Measurements from ENCODE around the gene KCNQ1. TPM values are rescaled to one million over a fixed set of nuclear protein-coding genes. Genes with fewer than 3 reads are reported as not detected.
A peak's percentile ranks its signal among the peaks of the same experiment; 100 is the strongest.

Gene KCNQ1
- total RNA-seq, 3 donors from 2014 or later (not counting 1 experiment from before 2014, with no cell fraction given): 1.9 to 7.8 (median 3.3) TPM

- peaks cover 0 to 9% of the 10 kb centered on the region in 2 donors for H3K27me3 Mint-ChIP-seq (ENCODE audit: low read depth in 2 of 2)
- intact Hi-C loops (cut with micrococcal nuclease): no loop called here
- WGBS (ENCODE audit: insufficient coverage): 93% methylated on average over 4 of the region's 5 CpGs
Observed at GRCh38 chr11:2701898-2702434, 257.2 kb downstream of the KCNQ1 start.

GRCh38 chr11:2702771-2703362 is 258.1 kb downstream of the KCNQ1 start:
- Histone ChIP-seq H3K4me3 (ENCODE audit: low read length) (no peak overlapping the region), H3K27ac (ENCODE audit: low read length) (no peak overlapping the region), H3K4me1 (ENCODE audit: control insufficient read depth, insufficient read depth, low read length) (peaks cover 14% of the 10 kb centered on the region), H3K27me3 (ENCODE audit: control insufficient read depth, insufficient read depth, low read length) (peaks cover 2% of the 10 kb centered on the region), H3K36me3 (ENCODE audit: control insufficient read depth, insufficient read depth, low read length) (no peaks in the 10 kb centered on the region), H3K9me3 (ENCODE audit: control insufficient read depth, insufficient read depth, low read length) (no peaks in the 10 kb centered on the region)
- Mint-ChIP-seq H3K9me3 (no peaks in the 10 kb centered on the region), H3K27ac (no peak overlapping the region), H3K36me3 (no peaks in the 10 kb centered on the region), H3K4me3 (no peak overlapping the region), H3K27me3 (ENCODE audit: low read depth in 2 of 2) (no peaks in the 10 kb centered on the region), H3K4me1 (peaks cover 0 to 11% of the 10 kb centered on the region in 2 donors)
- no peak for DNase-seq
- WGBS (ENCODE audit: insufficient coverage): 65% methylated on average over 17 of the region's 17 CpGs
- no peak for TF ChIP-seq CTCF (IDR thresholded peaks at IDR 0.05)
- no peak for ATAC-seq
- intact Hi-C loops (cut with micrococcal nuclease): no loop called here

More at GRCh38 chr11:2701898-2702434, 257.2 kb downstream of the KCNQ1 start:
- Mint-ChIP-seq H3K36me3 (no peaks in the 10 kb centered on the region), H3K27ac (peak overlapping the region in 1 of 2 donors; percentile 29), H3K9me3 (no peaks in the 10 kb centered on the region), H3K4me1 (peaks cover 0 to 11% of the 10 kb centered on the region in 2 donors), H3K4me3 (peak overlapping the region; percentile 53)
- Histone ChIP-seq H3K36me3 (ENCODE audit: control insufficient read depth, insufficient read depth, low read length) (no peaks in the 10 kb centered on the region), H3K9me3 (ENCODE audit: control insufficient read depth, insufficient read depth, low read length) (no peaks in the 10 kb centered on the region), H3K27ac (ENCODE audit: low read length) (no peak overlapping the region), H3K27me3 (ENCODE audit: control insufficient read depth, insufficient read depth, low read length) (peaks cover 2% of the 10 kb centered on the region), H3K4me1 (ENCODE audit: control insufficient read depth, insufficient read depth, low read length) (peaks cover 14% of the 10 kb centered on the region), H3K4me3 (ENCODE audit: low read length) (no peak overlapping the region)
- ATAC-seq (no peak), DNase-seq (no peak)
- no peak for TF ChIP-seq CTCF (IDR thresholded peaks at IDR 0.05)

GRCh38 chr11:2703363-2704141 is 258.7 kb downstream of the KCNQ1 start:
- DNase-seq (no peak), ATAC-seq (no peak)
- Histone ChIP-seq H3K9me3 (ENCODE audit: control insufficient read depth, insufficient read depth, low read length) (no peaks in the 10 kb centered on the region), H3K27me3 (ENCODE audit: control insufficient read depth, insufficient read depth, low read length) (peaks cover 2% of the 10 kb centered on the region), H3K4me1 (ENCODE audit: control insufficient read depth, insufficient read depth, low read length) (peaks cover 11% of the 10 kb centered on the region), H3K4me3 (ENCODE audit: low read length) (no peak overlapping the region), H3K36me3 (ENCODE audit: control insufficient read depth, insufficient read depth, low read length) (no peaks in the 10 kb centered on the region), H3K27ac (ENCODE audit: low read length) (no peak overlapping the region)
- TF ChIP-seq CTCF (IDR thresholded peaks at IDR 0.05): no peak
- H3K4me1 Mint-ChIP-seq: peaks cover 0 to 7% of the 10 kb centered on the region in 2 donors
- H3K4me3 Mint-ChIP-seq: no peak overlapping the region
- no peaks in the 10 kb centered on the region for H3K9me3 Mint-ChIP-seq
- no peaks in the 10 kb centered on the region for H3K27me3 Mint-ChIP-seq (ENCODE audit: low read depth in 2 of 2)
- no peaks in the 10 kb centered on the region for H3K36me3 Mint-ChIP-seq
- WGBS (ENCODE audit: insufficient coverage): 60% methylated on average over 16 of the region's 16 CpGs
- no peak overlapping the region for H3K27ac Mint-ChIP-seq
- intact Hi-C loops (cut with micrococcal nuclease): no loop called here
